ENCODE data around the gene CUZD1. TPM values are rescaled to one million over a fixed set of nuclear protein-coding genes. Genes with fewer than 3 reads are reported as not detected.
"Not testable (repeated sequence)": the region's sequence is repeated elsewhere in the genome, so short reads cannot be mapped to it uniquely, and the experiment has no call there.

Gene CUZD1
- total and polyA plus RNA-seq, 9 of the 15 experiments (the other 6 are each of a cell fraction or from before 2014, with no cell fraction given): 0.51 to 1.7 (median 1.1) TPM

GRCh38 chr10:122875843-122876466, 30.3 kb upstream of the CUZD1 start:
- ATAC-seq (no peak), DNase-seq (ENCODE audit: extremely low read depth in 1 of 4, low spot score in 3 of 4) (no peak), FAIRE-seq (no peak)
- BruUV-seq (replicated peaks): no TSS peak
- H3K36me3 ChIP-seq (ENCODE audit: control insufficient read depth, insufficient read depth, low read length): peaks cover 21% of the 10 kb centered on the region; the same call in 1 of the 3 replicates
- H3K4me3 ChIP-seq: no peak overlapping the region
- H3K4me2 ChIP-seq (ENCODE audit: insufficient read depth, low read length): no peak overlapping the region
- WGBS (ENCODE audit: insufficient coverage, low coverage, missing lambda C conversion rate): 44% methylated on average over 6 of the region's 6 CpGs
- no peak overlapping the region for H3K27ac ChIP-seq (ENCODE audit: extremely low read depth, low read depth, low read length)
- H3K27me3 ChIP-seq (ENCODE audit: control insufficient read depth in 2 of 2, insufficient read depth in 2 of 2, low read length in 2 of 2): no peaks in the 10 kb centered on the region
- H3K4me1 ChIP-seq (replicated peaks in 1 of 2; ENCODE audit: control insufficient read depth in 2 of 2, insufficient read depth in 2 of 2, low read length in 2 of 2): peaks cover 9 to 23% of the 10 kb centered on the region in 2 experiments
- no peak overlapping the region for H2AFZ ChIP-seq (ENCODE audit: low read depth, low read length)
- in situ Hi-C loops (cut with MboI) (no loop called here), intact Hi-C loops (cut with micrococcal nuclease) (loop anchor here (5.0 kb wide), 1 partner anchor 76 kb away; the partner anchor contains the start of gene C10orf88)
- H3K9me3 ChIP-seq (replicated peaks; ENCODE audit: control insufficient read depth, insufficient read depth, low read depth, low read length): no peaks in the 10 kb centered on the region
- POLR2A ChIA-PET: interaction anchor here (0.6 to 1.4 kb wide), 4 partner anchors 9 to 208 kb away, joined by 3 to 5 read pairs (median 4); no protein-coding TSS in a partner anchor
- CTCF ChIA-PET (ENCODE audit: low intra/inter-chr PET ratio): no interaction called here
- H3K9ac ChIP-seq (ENCODE audit: insufficient read depth in 1 of 2, low read depth in 2 of 2, low read length in 2 of 2): no peak overlapping the region
- no peaks in the 10 kb centered on the region for H4K20me1 ChIP-seq (replicated peaks; ENCODE audit: control insufficient read depth, insufficient read depth, low read length)
- no peak for TF ChIP-seq SRSF1 (IDR thresholded peaks at IDR 0.05; ENCODE audit: low read depth, low read length)
- peak; percentile 62 for TF ChIP-seq NFIC (IDR thresholded peaks at IDR 0.05)
- peaks cover 2% of the 10 kb centered on the region for H3K9me1 ChIP-seq (ENCODE audit: control insufficient read depth, insufficient read depth, low read length)
- H3K79me2 ChIP-seq (ENCODE audit: control insufficient read depth, insufficient read depth, low read length): peaks cover 74% of the 10 kb centered on the region

- H3K9me1 ChIP-seq (ENCODE audit: control insufficient read depth, insufficient read depth, low read length); H2AFZ ChIP-seq (ENCODE audit: low read depth, low read length); H3K9ac ChIP-seq (ENCODE audit: insufficient read depth in 1 of 2, low read depth in 2 of 2, low read length in 2 of 2); CTCF ChIA-PET (ENCODE audit: low intra/inter-chr PET ratio); H3K27ac ChIP-seq (ENCODE audit: extremely low read depth, low read depth, low read length); H4K20me1 ChIP-seq (replicated peaks; ENCODE audit: control insufficient read depth, insufficient read depth, low read length); DNase-seq (ENCODE audit: extremely low read depth in 1 of 4, low spot score in 3 of 4); ATAC-seq; H3K27me3 ChIP-seq (ENCODE audit: control insufficient read depth in 2 of 2, insufficient read depth in 2 of 2, low read length in 2 of 2); in situ Hi-C loops (cut with MboI); FAIRE-seq; BruUV-seq (replicated peaks); H3K4me2 ChIP-seq (ENCODE audit: insufficient read depth, low read length); intact Hi-C loops (cut with micrococcal nuclease); H3K9me3 ChIP-seq (replicated peaks; ENCODE audit: control insufficient read depth, insufficient read depth, low read depth, low read length); POLR2A ChIA-PET; H3K4me3 ChIP-seq: not testable (repeated sequence)
- peak in 1 of 2 experiments; percentile 94 for TF ChIP-seq AFF1 (IDR thresholded peaks at IDR 0.05; ENCODE audit: low read depth in 1 of 2, partially characterized antibody in 2 of 2)
- peaks cover 15% of the 10 kb centered on the region; the same call in 1 of the 3 replicates for H3K36me3 ChIP-seq (ENCODE audit: control insufficient read depth, insufficient read depth, low read length)
- peaks cover 0 to 12% of the 10 kb centered on the region in 2 experiments; a peak in 4 of 5 replicates for H3K4me1 ChIP-seq (replicated peaks in 1 of 2; ENCODE audit: control insufficient read depth in 2 of 2, insufficient read depth in 2 of 2, low read length in 2 of 2)
- 100% methylated on average over 1 of the region's 2 CpGs for WGBS (ENCODE audit: insufficient coverage, low coverage, missing lambda C conversion rate)
- peaks cover 44% of the 10 kb centered on the region for H3K79me2 ChIP-seq (ENCODE audit: control insufficient read depth, insufficient read depth, low read length)
Measured at GRCh38 chr10:122871947-122872346, 26.3 kb upstream of the CUZD1 start.
